ENCODE results near the gene AP2M1. TPM values are rescaled to one million over a fixed set of nuclear protein-coding genes. Genes with fewer than 3 reads are reported as not detected.

AP2M1 gene
- polyA plus RNA-seq, 1 donor (not counting 4 experiments of a cell fraction or from before 2014, with no cell fraction given), result 431 TPM

DNA sequence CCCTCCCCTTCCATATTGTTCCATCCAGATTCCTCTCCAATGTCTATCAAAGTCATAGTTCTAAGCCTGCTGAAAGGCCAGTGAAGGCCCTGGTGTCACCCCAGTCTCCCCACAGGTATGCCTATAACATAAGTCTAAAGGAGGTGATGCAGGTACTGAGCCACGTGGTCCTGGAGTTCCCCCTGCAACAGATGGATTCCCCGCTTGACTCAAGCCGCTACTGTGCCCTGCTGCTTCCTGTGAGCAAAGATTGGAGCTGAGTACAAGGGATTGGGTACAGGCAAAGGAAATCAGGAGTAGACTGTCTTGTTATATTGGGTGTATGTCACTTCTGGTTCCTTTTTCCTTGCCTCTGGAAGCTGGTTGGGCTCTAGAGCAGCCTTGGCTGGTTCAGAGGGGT, 31.3 kb upstream of the AP2M1 start:
- Histone ChIP-seq H3K27ac (ENCODE audit: control insufficient read depth, insufficient read depth, low read length) (no peak overlapping the region), H3K9ac (ENCODE audit: control insufficient read depth, extremely low read depth, insufficient read depth, low read length) (no peak overlapping the region), H3K9me1 (ENCODE audit: control insufficient read depth, extremely low read depth, insufficient read depth, low read length) (no peaks in the 10 kb centered on the region), H3K4me3 (ENCODE audit: control insufficient read depth in 2 of 3, extremely low read depth in 1 of 3, insufficient read depth in 2 of 3, low read depth in 1 of 3, low read length in 3 of 3) (no peak overlapping the region), H3K36me3 (ENCODE audit: control insufficient read depth in 2 of 2, extremely low read depth in 1 of 2, insufficient read depth in 2 of 2, low read length in 2 of 2) (peaks cover 40 to 47% of the 10 kb centered on the region in 2 experiments), H2AFZ (ENCODE audit: control insufficient read depth, low read length) (no peak overlapping the region), H3K4me2 (ENCODE audit: control insufficient read depth, extremely low read depth, insufficient read depth, low read depth, low read length) (no peak overlapping the region), H3K79me2 (ENCODE audit: control insufficient read depth, insufficient read depth, low read length) (peaks cover 4% of the 10 kb centered on the region), H4K20me1 (ENCODE audit: control insufficient read depth, extremely low read depth, insufficient read depth, low read length) (peaks cover 9% of the 10 kb centered on the region), H3K4me1 (ENCODE audit: control insufficient read depth, extremely low read depth, insufficient read depth, low read length) (peaks cover 4% of the 10 kb centered on the region), H3K27me3 (ENCODE audit: control insufficient read depth, extremely low read depth, insufficient read depth, low read length) (no peaks in the 10 kb centered on the region), H3K9me3 (ENCODE audit: control insufficient read depth, low read depth, low read length) (no peaks in the 10 kb centered on the region)
- TF ChIP-seq, protein P1, sequence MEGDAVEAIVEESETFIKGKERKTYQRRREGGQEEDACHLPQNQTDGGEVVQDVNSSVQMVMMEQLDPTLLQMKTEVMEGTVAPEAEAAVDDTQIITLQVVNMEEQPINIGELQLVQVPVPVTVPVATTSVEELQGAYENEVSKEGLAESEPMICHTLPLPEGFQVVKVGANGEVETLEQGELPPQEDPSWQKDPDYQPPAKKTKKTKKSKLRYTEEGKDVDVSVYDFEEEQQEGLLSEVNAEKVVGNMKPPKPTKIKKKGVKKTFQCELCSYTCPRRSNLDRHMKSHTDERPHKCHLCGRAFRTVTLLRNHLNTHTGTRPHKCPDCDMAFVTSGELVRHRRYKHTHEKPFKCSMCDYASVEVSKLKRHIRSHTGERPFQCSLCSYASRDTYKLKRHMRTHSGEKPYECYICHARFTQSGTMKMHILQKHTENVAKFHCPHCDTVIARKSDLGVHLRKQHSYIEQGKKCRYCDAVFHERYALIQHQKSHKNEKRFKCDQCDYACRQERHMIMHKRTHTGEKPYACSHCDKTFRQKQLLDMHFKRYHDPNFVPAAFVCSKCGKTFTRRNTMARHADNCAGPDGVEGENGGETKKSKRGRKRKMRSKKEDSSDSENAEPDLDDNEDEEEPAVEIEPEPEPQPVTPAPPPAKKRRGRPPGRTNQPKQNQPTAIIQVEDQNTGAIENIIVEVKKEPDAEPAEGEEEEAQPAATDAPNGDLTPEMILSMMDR (optimal IDR thresholded peaks at IDR 0.05 in 1 of 3, IDR thresholded peaks at IDR 0.05 in 1 of 3, conservative IDR thresholded peaks at IDR 0.05 in 1 of 3; ENCODE audit: extremely low read depth in 1 of 3, insufficient read depth in 2 of 3, low read length in 3 of 3), result no peak
- TF ChIP-seq EZH2 (IDR thresholded peaks at IDR 0.05; ENCODE audit: low read length), result no peak
- DNase-seq (ENCODE audit: low read depth, low spot score) (no peak), FAIRE-seq (no peak)
- dilution Hi-C loops (cut with MboI; ENCODE audit: extremely low pct_ligation_motif_present, low sequenced_read_pairs), result no loop called here

DNA sequence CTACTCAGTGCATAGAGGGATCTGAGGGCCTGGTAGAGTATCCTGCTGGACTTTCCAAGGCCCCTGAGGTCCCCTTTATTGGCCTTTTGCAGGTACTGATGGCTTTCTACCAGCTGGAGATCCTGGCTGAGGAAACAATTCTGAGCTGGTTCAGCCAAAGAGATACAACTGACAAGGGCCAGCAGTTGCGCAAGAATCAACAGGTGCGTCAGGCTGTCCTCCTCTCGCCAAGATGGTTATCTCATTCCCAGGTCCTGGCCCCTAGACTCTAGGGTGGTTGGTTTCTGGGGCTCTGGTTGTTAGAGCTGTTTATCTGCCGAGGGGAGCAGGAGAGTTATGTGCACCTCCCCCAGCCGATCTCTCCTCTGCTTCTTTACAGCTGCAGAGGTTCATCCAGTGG, 30.1 kb upstream of the AP2M1 start:
- Histone ChIP-seq H2AFZ (ENCODE audit: control insufficient read depth, low read length) (no peak overlapping the region), H3K4me2 (ENCODE audit: control insufficient read depth, extremely low read depth, insufficient read depth, low read depth, low read length) (no peak overlapping the region), H3K79me2 (ENCODE audit: control insufficient read depth, insufficient read depth, low read length) (peaks cover 2% of the 10 kb centered on the region), H4K20me1 (ENCODE audit: control insufficient read depth, extremely low read depth, insufficient read depth, low read length) (peaks cover 9% of the 10 kb centered on the region), H3K9me1 (ENCODE audit: control insufficient read depth, extremely low read depth, insufficient read depth, low read length) (no peaks in the 10 kb centered on the region), H3K9me3 (ENCODE audit: control insufficient read depth, low read depth, low read length) (no peaks in the 10 kb centered on the region), H3K9ac (ENCODE audit: control insufficient read depth, extremely low read depth, insufficient read depth, low read length) (no peak overlapping the region), H3K27ac (ENCODE audit: control insufficient read depth, insufficient read depth, low read length) (no peak overlapping the region), H3K36me3 (ENCODE audit: control insufficient read depth in 2 of 2, extremely low read depth in 1 of 2, insufficient read depth in 2 of 2, low read length in 2 of 2) (peaks cover 38 to 47% of the 10 kb centered on the region in 2 experiments), H3K4me1 (ENCODE audit: control insufficient read depth, extremely low read depth, insufficient read depth, low read length) (peaks cover 4% of the 10 kb centered on the region), H3K27me3 (ENCODE audit: control insufficient read depth, extremely low read depth, insufficient read depth, low read length) (no peaks in the 10 kb centered on the region), H3K4me3 (ENCODE audit: control insufficient read depth in 2 of 3, extremely low read depth in 1 of 3, insufficient read depth in 2 of 3, low read depth in 1 of 3, low read length in 3 of 3) (no peak overlapping the region)
- TF ChIP-seq EZH2 (IDR thresholded peaks at IDR 0.05; ENCODE audit: low read length), result no peak
- TF ChIP-seq, protein P1 (optimal IDR thresholded peaks at IDR 0.05 in 1 of 3, IDR thresholded peaks at IDR 0.05 in 1 of 3, conservative IDR thresholded peaks at IDR 0.05 in 1 of 3; ENCODE audit: extremely low read depth in 1 of 3, insufficient read depth in 2 of 3, low read length in 3 of 3), result no peak
- dilution Hi-C loops (cut with MboI; ENCODE audit: extremely low pct_ligation_motif_present, low sequenced_read_pairs), result no loop called here
- FAIRE-seq (no peak), DNase-seq (ENCODE audit: low read depth, low spot score) (no peak)
